Breast epithelium (tissue), 4 donors: ENCODE data around the gene CLDN11. TPM values are rescaled to one million over a fixed set of nuclear protein-coding genes. Genes with fewer than 3 reads are reported as not detected.
A peak's percentile ranks its signal among the peaks of the same experiment; 100 is the strongest.

ENCODE experiments used
- DNase-seq, 2 donors: peaks; one replicate each; pipeline ENCODE4 v3.0.0-alpha.2; 2019; ENCODE audit warnings: low spot score in 2 of 2
- H3K27ac ChIP-seq, 2 donors: fragments of 200-600 bp; sonication (generic) in 1 of 2; one replicate each; pipeline ENCODE4 v1.5.1; 2016 to 2019; ENCODE audit warnings: mild to moderate bottlenecking in 1 of 2
- H3K27me3 ChIP-seq, 2 donors: fragments of 200-600 bp; sonication (generic) in 1 of 2; one replicate each; pipeline versions ENCODE4 v1.5.1 to v1.6.0; 2017 to 2019; ENCODE audit warnings: control low read depth in 1 of 2, mild to moderate bottlenecking in 1 of 2
- H3K36me3 ChIP-seq: fragments of 200-600 bp; one replicate; pipeline ENCODE4 v1.5.1; 2019
- H3K4me1 ChIP-seq, 2 donors: fragments of 200-600 bp; sonication (generic); one replicate each; pipeline ENCODE4 v1.5.1; 2016 to 2019; ENCODE audit warnings: control low read depth in 1 of 2
- H3K4me3 ChIP-seq, 3 donors: fragments of 200-600 bp; sonication (generic); 1 replicate in 2 of 3; 2 replicates in 1 of 3; pipeline ENCODE4 v1.5.1; 2016 to 2019; ENCODE audit warnings: mild to moderate bottlenecking in 3 of 3, moderate library complexity in 2 of 3
- H3K9me3 ChIP-seq, 2 donors: fragments of 200-600 bp; sonication (generic) in 1 of 2; one replicate each; pipeline ENCODE4 v1.5.1; 2016 to 2019; ENCODE audit warnings: control low read depth in 1 of 2
- POLR2A ChIP-seq: fragments of 450-650 bp; IDR thresholded peaks from one replicate; pipeline ENCODE4 v1.6.1; 2016; ENCODE audit warnings: antibody characterized with exemption, mild to moderate bottlenecking, moderate library complexity
- POLR2AphosphoS5 ChIP-seq, 3 donors: sonication (generic); formaldehyde crosslinking; IDR thresholded peaks; one replicate each; pipeline ENCODE4 v1.6.1; 2017; ENCODE audit warnings: antibody characterized with exemption in 3 of 3
- intact Hi-C: fragments of 100-400 bp; cut with DNase I; formaldehyde crosslinking; loops from one replicate; pipeline ENCODE4 v1.15.1; 2023; ENCODE audit warnings: low total_unique reads
- total RNA-seq, 3 donors: library from RNA; depleted of rRNA; stranded (reverse); fragments of >200 nt; gene quantifications; one replicate each; pipeline ENCODE4 v1.1.0, GENCODE V29; 2016
- TF ChIP-seq, protein P1 (sequence below), 3 donors: fragments of 450-650 bp; IDR thresholded peaks; one replicate each; pipeline ENCODE4 v1.5.1; 2016 to 2017; ENCODE audit warnings: antibody characterized with exemption in 3 of 3, mild to moderate bottlenecking in 3 of 3, moderate library complexity in 3 of 3

The CLDN11 gene
- total RNA-seq, 3 donors from 2014 or later: 8.2 to 48.4 (median 28.8) TPM

DNA sequence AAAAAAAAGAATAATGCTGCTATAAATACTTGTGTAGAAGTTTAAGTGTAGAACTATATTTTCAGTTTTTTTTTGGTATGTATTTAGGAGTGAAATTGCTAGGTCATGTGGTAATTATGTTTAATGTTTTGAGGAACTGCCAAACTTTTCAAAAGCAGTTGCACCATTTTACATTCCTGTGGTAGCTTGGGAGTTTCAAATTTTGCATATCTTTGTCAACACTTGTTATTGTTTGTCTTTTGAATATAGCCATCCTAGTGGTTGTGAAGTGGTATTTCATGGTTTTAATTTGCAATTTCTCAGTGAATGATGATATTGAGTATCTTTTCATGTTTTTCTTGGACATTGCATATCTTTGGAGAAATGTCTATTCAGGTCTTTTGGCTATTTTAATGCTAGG lies 30.7 kb upstream of the CLDN11 start:
- Histone ChIP-seq H3K27ac (no peak overlapping the region), H3K4me1 (no peaks in the 10 kb centered on the region), H3K4me3 (no peak overlapping the region), H3K36me3 (no peaks in the 10 kb centered on the region), H3K27me3 (no peaks in the 10 kb centered on the region), H3K9me3 (no peaks in the 10 kb centered on the region)
- TF ChIP-seq POLR2AphosphoS5 (IDR thresholded peaks at IDR 0.05) (no peak), POLR2A (no peak)
- TF ChIP-seq, protein P1, sequence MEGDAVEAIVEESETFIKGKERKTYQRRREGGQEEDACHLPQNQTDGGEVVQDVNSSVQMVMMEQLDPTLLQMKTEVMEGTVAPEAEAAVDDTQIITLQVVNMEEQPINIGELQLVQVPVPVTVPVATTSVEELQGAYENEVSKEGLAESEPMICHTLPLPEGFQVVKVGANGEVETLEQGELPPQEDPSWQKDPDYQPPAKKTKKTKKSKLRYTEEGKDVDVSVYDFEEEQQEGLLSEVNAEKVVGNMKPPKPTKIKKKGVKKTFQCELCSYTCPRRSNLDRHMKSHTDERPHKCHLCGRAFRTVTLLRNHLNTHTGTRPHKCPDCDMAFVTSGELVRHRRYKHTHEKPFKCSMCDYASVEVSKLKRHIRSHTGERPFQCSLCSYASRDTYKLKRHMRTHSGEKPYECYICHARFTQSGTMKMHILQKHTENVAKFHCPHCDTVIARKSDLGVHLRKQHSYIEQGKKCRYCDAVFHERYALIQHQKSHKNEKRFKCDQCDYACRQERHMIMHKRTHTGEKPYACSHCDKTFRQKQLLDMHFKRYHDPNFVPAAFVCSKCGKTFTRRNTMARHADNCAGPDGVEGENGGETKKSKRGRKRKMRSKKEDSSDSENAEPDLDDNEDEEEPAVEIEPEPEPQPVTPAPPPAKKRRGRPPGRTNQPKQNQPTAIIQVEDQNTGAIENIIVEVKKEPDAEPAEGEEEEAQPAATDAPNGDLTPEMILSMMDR (IDR thresholded peaks at IDR 0.05): no peak
- DNase-seq: no peak
- intact Hi-C loops: no loop called here

DNA sequence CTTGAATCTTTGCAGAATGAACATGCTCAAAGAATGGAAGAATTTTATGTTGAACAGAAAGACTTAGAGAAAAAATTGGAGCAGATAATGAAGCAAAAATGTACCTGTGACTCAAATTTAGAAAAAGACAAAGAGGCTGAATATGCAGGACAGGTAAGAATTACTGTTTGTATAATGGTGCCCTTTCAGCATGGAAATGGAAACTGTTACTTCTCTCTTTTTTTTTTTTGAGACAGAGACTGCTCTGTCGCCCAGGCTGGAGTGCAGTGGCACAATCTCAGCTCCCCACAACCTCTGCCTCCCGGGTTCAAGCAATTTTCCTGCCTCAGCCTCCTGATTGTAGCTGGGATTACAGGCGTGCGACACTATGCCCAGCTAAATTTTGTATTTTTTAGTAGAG lies 27.6 kb upstream of the CLDN11 start:
- DNase-seq: no peak
- H3K4me3 ChIP-seq: no peak overlapping the region
- no peaks in the 10 kb centered on the region for H3K27me3 ChIP-seq
- no peaks in the 10 kb centered on the region for H3K9me3 ChIP-seq
- H3K36me3 ChIP-seq: no peaks in the 10 kb centered on the region
- intact Hi-C loops: no loop called here
- TF ChIP-seq POLR2AphosphoS5 (IDR thresholded peaks at IDR 0.05): no peak
- TF ChIP-seq, protein P1 (IDR thresholded peaks at IDR 0.05): no peak
- TF ChIP-seq POLR2A: no peak
- no peaks in the 10 kb centered on the region for H3K4me1 ChIP-seq
- H3K27ac ChIP-seq: no peak overlapping the region

- intact Hi-C loops: no loop called here
- H3K4me3 ChIP-seq: no peak overlapping the region
- H3K4me1 ChIP-seq: no peaks in the 10 kb centered on the region
- no peak for DNase-seq
- H3K36me3 ChIP-seq: no peaks in the 10 kb centered on the region
- no peak overlapping the region for H3K27ac ChIP-seq
- no peaks in the 10 kb centered on the region for H3K27me3 ChIP-seq
- no peak for TF ChIP-seq POLR2AphosphoS5 (IDR thresholded peaks at IDR 0.05)
- TF ChIP-seq, protein P1 (IDR thresholded peaks at IDR 0.05): no peak
- no peak for TF ChIP-seq POLR2A
- no peaks in the 10 kb centered on the region for H3K9me3 ChIP-seq
Measured at GRCh38 chr3:170397685-170398084, 21.0 kb upstream of the CLDN11 start.

DNA sequence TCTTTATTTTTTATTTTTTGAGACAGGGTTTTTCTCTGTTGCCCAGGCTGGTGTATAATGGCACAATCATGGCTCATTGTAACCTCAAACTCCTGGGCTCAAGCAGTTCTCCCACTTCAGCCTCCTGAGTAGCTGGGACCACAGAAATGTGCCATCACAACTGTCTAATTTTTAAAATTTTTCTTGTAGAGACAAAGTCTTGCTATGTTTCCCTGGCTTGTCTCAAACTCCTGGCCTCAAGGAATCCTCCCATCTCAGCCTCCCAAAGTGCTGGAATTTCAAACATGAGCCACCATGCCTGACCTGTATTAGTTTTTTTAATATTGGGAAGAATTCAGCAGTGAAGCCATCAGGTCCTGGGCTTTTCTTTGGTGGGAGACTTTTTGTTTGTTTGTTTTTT lies 13.6 kb upstream of the CLDN11 start:
- TF ChIP-seq POLR2AphosphoS5 (IDR thresholded peaks at IDR 0.05) (no peak), POLR2A (no peak)
- TF ChIP-seq, protein P1 (IDR thresholded peaks at IDR 0.05): no peak
- Histone ChIP-seq H3K27ac (no peak overlapping the region), H3K4me1 (no peaks in the 10 kb centered on the region), H3K4me3 (no peak overlapping the region), H3K36me3 (no peaks in the 10 kb centered on the region), H3K9me3 (no peaks in the 10 kb centered on the region), H3K27me3 (no peaks in the 10 kb centered on the region)
- intact Hi-C loops: no loop called here
- DNase-seq: no peak

DNA sequence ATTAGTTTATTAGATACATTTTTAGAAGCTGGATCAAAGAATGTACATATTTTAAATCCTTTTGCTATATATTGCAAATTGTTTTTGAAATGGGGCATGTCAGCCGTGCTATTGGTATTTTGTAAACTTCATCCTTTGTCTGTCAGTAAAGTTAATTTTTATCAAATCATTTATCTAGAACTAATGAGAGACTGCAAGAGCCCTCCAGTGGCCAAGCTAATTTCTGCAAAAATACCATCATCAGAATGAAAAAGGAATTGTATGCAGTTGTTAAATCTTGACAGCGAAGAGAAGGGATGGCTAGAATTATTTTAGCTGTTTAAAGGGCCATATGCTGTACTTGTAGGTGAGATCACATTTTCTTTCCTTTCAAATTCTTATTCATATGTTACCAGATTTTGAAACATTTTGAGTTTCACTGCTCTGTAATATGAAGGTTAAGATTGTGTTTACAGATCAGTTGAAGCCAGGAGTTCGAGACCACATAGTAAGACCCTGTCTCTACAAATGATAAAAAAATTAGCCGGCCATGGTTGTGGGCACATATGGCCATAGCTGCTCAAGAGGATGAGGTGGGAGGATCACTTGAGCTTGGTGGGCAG lies 8.1 kb upstream of the CLDN11 start:
- Histone ChIP-seq H3K4me3 (no peak overlapping the region), H3K36me3 (no peaks in the 10 kb centered on the region), H3K27ac (no peak overlapping the region), H3K4me1 (no peaks in the 10 kb centered on the region), H3K27me3 (no peaks in the 10 kb centered on the region), H3K9me3 (no peaks in the 10 kb centered on the region)
- no peak for DNase-seq
- no peak for TF ChIP-seq POLR2A
- TF ChIP-seq, protein P1 (IDR thresholded peaks at IDR 0.05): peak; percentile 15 to 42 (median 37)
- intact Hi-C loops: loop anchor here (5.0 kb wide), 1 partner anchor 98 kb away; no protein-coding TSS in a partner anchor
